ENCODE results near the gene CDV3. TPM values are rescaled to one million over a fixed set of nuclear protein-coding genes. Genes with fewer than 3 reads are reported as not detected.

The CDV3 gene
- total and polyA plus RNA-seq, 10 of the 15 experiments (the other 5 are each of a cell fraction or from before 2014, with no cell fraction given): 42.3 to 466 (median 136) TPM

- TF ChIP-seq PKNOX1 (IDR thresholded peaks at IDR 0.05) (no peak), BMI1 (IDR thresholded peaks at IDR 0.05; ENCODE audit: borderline replicate concordance) (no peak), CHD1 (IDR thresholded peaks at IDR 0.05; ENCODE audit: low read depth, low read length) (no peak)
Measured at GRCh38 chr3:133606902-133607301, 33.4 kb downstream of the CDV3 start (continued).

GRCh38 chr3:133607816-133608215 lies 34.3 kb downstream of the CDV3 start:
- ChIA-PET SMC1A (ENCODE audit: uncharacterized antibody, unreplicated experiment) (interaction anchor here (1.1 to 2.2 kb wide), 3 partner anchors 10 to 528 kb away, joined by 4 to 5 read pairs (median 4); no protein-coding TSS in a partner anchor), RAD21 (ENCODE audit: unreplicated experiment) (no interaction called here), POLR2A (interaction anchor here (0.5 to 1.0 kb wide), 2 partner anchors 8 to 21 kb away, joined by 3 to 4 read pairs; no protein-coding TSS in a partner anchor), CTCF (interaction anchor here (1.0 to 1.5 kb wide), 2 partner anchors 8 to 29 kb away, joined by 3 to 4 read pairs; no protein-coding TSS in a partner anchor)
- WGBS (ENCODE audit: insufficient coverage, insufficient replicate concordance, low lambda C conversion rate, missing lambda C conversion rate): 94% methylated on average over 1 of the region's 1 CpG
- intact Hi-C loops (cut with micrococcal nuclease; ENCODE audit: unreplicated experiment) (no loop called here), in situ Hi-C loops (cut with MboI) (no loop called here)
- BruUV-seq (replicated peaks): no TSS peak
- no peaks in the 10 kb centered on the region for H3K79me2 ChIP-seq (ENCODE audit: control insufficient read depth, insufficient read depth, low read length)
- TF ChIP-seq CBFB (IDR thresholded peaks at IDR 0.05; ENCODE audit: low read depth): no peak
- TF ChIP-seq BCL3 (IDR thresholded peaks at IDR 0.05; ENCODE audit: borderline replicate concordance, insufficient read depth, low read depth, low read length, poor library complexity, severe bottlenecking): no peak
- peaks cover 7 to 28% of the 10 kb centered on the region in 2 experiments for H3K36me3 ChIP-seq (ENCODE audit: control insufficient read depth in 2 of 2, insufficient read depth in 2 of 2, low read length in 1 of 2)
- H3K9me3 ChIP-seq (replicated peaks; ENCODE audit: control insufficient read depth, insufficient read depth, low read length): no peaks in the 10 kb centered on the region; the same call in 2 of the 3 replicates
- H3K27ac ChIP-seq (ENCODE audit: control insufficient read depth, insufficient read depth): no peak overlapping the region
- H3K27me3 ChIP-seq (replicated peaks in 1 of 2; ENCODE audit: control insufficient read depth in 2 of 2, insufficient read depth in 2 of 2, low read length in 1 of 2): no peaks in the 10 kb centered on the region
- no peak overlapping the region for H3K4me3 ChIP-seq
- H3K4me1 ChIP-seq (ENCODE audit: control insufficient read depth, insufficient read depth, low read length): no peaks in the 10 kb centered on the region
- ATAC-seq (no peak), FAIRE-seq (no peak), DNase-seq (ENCODE audit: low read depth, low spot score) (no peak)
- H2AFZ ChIP-seq (ENCODE audit: control insufficient read depth, low read depth, low read length): no peak overlapping the region
- no peak overlapping the region for H3K9ac ChIP-seq (ENCODE audit: control insufficient read depth, insufficient read depth, low read length)
- H3K4me2 ChIP-seq (ENCODE audit: control insufficient read depth, insufficient read depth): no peak overlapping the region
- H4K20me1 ChIP-seq (ENCODE audit: control insufficient read depth, insufficient read depth): no peaks in the 10 kb centered on the region

Data from GM12878 (cell line).